Adrenal gland (tissue), 12 donors: Measurements from ENCODE around the gene BGLAP. TPM values are rescaled to one million over a fixed set of nuclear protein-coding genes. Genes with fewer than 3 reads are reported as not detected.

ENCODE experiments used
- DNase-seq, 7 donors: peaks; one replicate each; pipeline ENCODE4 v3.0.0-alpha.2; 2019 to 2020
- H3K27ac ChIP-seq, 5 donors: fragments of 200-600 bp; sonication (generic) in 4 of 5; 1 replicate in 3 of 5; 2 replicates in 2 of 5; pipeline versions ENCODE4 v1.5.1 to v1.8.0; 2016 to 2020; ENCODE audit warnings: mild to moderate bottlenecking in 1 of 5
- H3K27me3 ChIP-seq: fragments of 200-600 bp; 2 replicates; pipeline ENCODE4 v1.8.0; 2021
- H3K36me3 ChIP-seq, 2 donors: fragments of 200-600 bp; replicated peaks in 1 of 2; 1 replicate in 1 of 2; 2 replicates in 1 of 2; pipeline versions ENCODE4 v1.5.1 to v1.8.0; 2018 to 2022
- H3K4me1 ChIP-seq, 2 donors: fragments of 200-600 bp; replicated peaks in 1 of 2; 1 replicate in 1 of 2; 2 replicates in 1 of 2; pipeline versions ENCODE4 v1.5.1 to v1.8.0; 2018 to 2021
- H3K4me3 ChIP-seq, 4 donors: fragments of 200-600 bp; sonication (generic) in 3 of 4; one replicate each; pipeline ENCODE4 v1.5.1; 2016 to 2018
- H3K9me3 ChIP-seq, 3 donors: fragments of 200-600 bp; sonication (generic) in 1 of 3; replicated peaks in 1 of 3; 1 replicate in 2 of 3; 2 replicates in 1 of 3; pipeline versions ENCODE4 v1.5.1 to v1.8.0; 2016 to 2021
- CTCF ChIP-seq, 6 experiments: fragments of 450-650 bp in 4 of 6; fragments of 200-600 bp in 2 of 6; sonication (generic) in 1 of 6; IDR thresholded peaks; 1 replicate in 5 of 6; 2 replicates in 1 of 6; pipeline versions ENCODE4 v1.5.1 to v1.8.0; 2016 to 2021; ENCODE audit warnings: antibody characterized with exemption in 6 of 6, mild to moderate bottlenecking in 2 of 6, moderate library complexity in 1 of 6
- POLR2A ChIP-seq, 2 donors: fragments of 450-650 bp; IDR thresholded peaks; one replicate each; pipeline ENCODE4 v1.6.1; 2017; ENCODE audit warnings: antibody characterized with exemption in 2 of 2, mild to moderate bottlenecking in 2 of 2, moderate library complexity in 1 of 2
- WGBS, 4 donors: extraction: QIAGEN DNeasy Blood & Tissue Kit in 2 of 4; methylation state at CpG; one replicate each; pipeline versions ENCODE4 v1.1.5 to v1.1.7; 2013 to 2017; 5-methylcytosine and 5-hydroxymethylcytosine counted together
- intact Hi-C, 2 donors: fragments of 100-400 bp; cut with DNase I; formaldehyde crosslinking; loops; one replicate each; pipeline versions ENCODE4 v1.14.1 to v1.15.0; 2022 to 2023
- polyA plus RNA-seq, 3 donors: library from polyadenylated mRNA; stranded (reverse); fragments of 200-250 nt in 2 of 3; fragments of 350-450 nt in 1 of 3; fragmentation: Illumina TruSeq in 1 of 3; extraction: RNeasy Lipid Tissue Mini Kit (QIAGEN cat#74804) in 1 of 3; gene quantifications; one replicate each; pipeline ENCODE4 v1.2.3, GENCODE V29; 2013 to 2014
- small RNA-seq, 2 donors: library from RNA; depleted of rRNA; stranded (forward); fragments of <200 nt; gene quantifications; one replicate each; pipeline ENCODE3, GENCODE V24; 2016
- total RNA-seq, 9 donors: library from RNA; depleted of rRNA in 4 of 9; stranded (reverse); fragments of >200 nt in 4 of 9; fragments of 120-200 nt in 1 of 9; fragmentation: NEBNext Ultra II Directional in 1 of 9; extraction: Animal tissue kit (Norgen Biotek cat#: 25700) in 1 of 9; gene quantifications; one replicate each; pipeline versions ENCODE4 v1.1.0 to v1.2.4, GENCODE V29; 2013 to 2023
- donor health status: healthy with polysubstance abuse.
- donor health status: Bipolar disorder and iron deficiency.
- donor health status: DM: yes; HTN: yes; CAD: no.
- donor health status: DM: no; HTN: no; CAD: no.
- donor health status: DM: no; HTN: no; CAD: no.
- donor health status: DM: yes; HTN: yes; CAD: no.

BGLAP gene
- total and polyA plus RNA-seq, 12 donors, result 0.39 to 8.2 (median 1.2) TPM; not detected in 3

DNA sequence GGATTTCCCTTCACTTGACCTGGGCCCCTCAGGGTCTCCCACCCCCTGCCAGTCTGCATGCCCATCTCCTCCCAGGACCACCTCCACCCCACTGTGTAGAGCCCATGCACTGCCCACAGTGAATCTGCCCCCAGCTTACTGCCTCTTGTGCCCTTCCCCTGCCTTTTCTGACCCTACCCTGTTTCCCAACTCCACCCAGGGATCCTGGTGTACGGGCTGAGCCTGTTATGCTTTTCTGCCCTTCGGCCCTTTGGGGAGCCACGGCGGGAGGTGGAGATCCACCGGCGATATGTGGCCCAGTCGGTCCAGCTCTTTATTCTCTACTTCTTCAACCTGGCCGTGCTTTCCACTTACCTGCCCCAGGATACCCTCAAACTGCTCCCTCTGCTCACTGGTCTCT is 44.1 kb downstream of the BGLAP start:
- Histone ChIP-seq H3K9me3 (no peaks in the 10 kb centered on the region), H3K4me1 (peaks cover 13 to 23% of the 10 kb centered on the region in 2 donors), H3K36me3 (peaks cover 0 to 4% of the 10 kb centered on the region in 2 donors), H3K27ac (no peak overlapping the region), H3K27me3 (no peaks in the 10 kb centered on the region), H3K4me3 (no peak overlapping the region)
- intact Hi-C loops, result no loop called here
- no peak for DNase-seq
- WGBS, 4 donors, result 91 to 96% (median 94%) methylated on average over 8 of the region's 8 CpGs
- no peak for TF ChIP-seq POLR2A (IDR thresholded peaks at IDR 0.05)
- TF ChIP-seq CTCF (IDR thresholded peaks at IDR 0.05), result no peak

DNA sequence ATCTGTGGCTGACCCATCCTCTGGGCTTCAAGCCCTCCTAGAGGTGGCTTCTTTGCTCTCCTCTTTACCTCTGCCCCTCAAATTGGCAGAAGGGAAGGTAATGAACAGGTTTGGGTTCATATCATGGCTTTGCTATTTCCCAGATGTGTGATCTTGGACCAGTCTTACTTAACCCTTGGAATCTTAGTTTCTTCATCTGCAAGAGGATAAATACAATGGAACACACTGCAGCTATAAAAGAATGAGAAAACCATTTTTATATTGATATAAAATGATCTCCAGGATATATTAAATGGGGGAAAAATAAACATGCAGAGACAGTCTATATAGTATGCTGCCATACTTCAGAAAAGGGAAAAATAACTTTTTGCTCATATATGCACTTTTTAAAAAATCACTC is 47.9 kb downstream of the BGLAP start:
- H3K36me3 ChIP-seq, result peaks cover 0 to 18% of the 10 kb centered on the region in 2 donors
- no peak overlapping the region for H3K4me3 ChIP-seq
- H3K27ac ChIP-seq, result no peak overlapping the region
- intact Hi-C loops, result no loop called here
- no peak for DNase-seq
- TF ChIP-seq POLR2A (IDR thresholded peaks at IDR 0.05) (no peak), CTCF (IDR thresholded peaks at IDR 0.05) (no peak)
- no peaks in the 10 kb centered on the region for H3K27me3 ChIP-seq
- no peaks in the 10 kb centered on the region for H3K9me3 ChIP-seq
- peaks cover 12 to 28% of the 10 kb centered on the region in 2 donors for H3K4me1 ChIP-seq

GRCh38 chr1:156291226-156292061 is 49.5 kb downstream of the BGLAP start:
- 10 to 19% (median 11%) methylated on average over 14 to 37 of the region's 37 CpGs for WGBS, 4 donors
- DNase-seq, result peak; percentile 88 to 95 (median 93)
- H3K4me3 ChIP-seq, result peak overlapping the region in 2 of 4 donors; percentile 23 to 53
- H3K27ac ChIP-seq, result peak overlapping the region; percentile 1 to 93 (median 69)
- H3K4me1 ChIP-seq, result peaks cover 22 to 36% of the 10 kb centered on the region in 2 donors
- no peak for TF ChIP-seq CTCF (IDR thresholded peaks at IDR 0.05)
- peak in 1 of 2 donors; percentile 72 for TF ChIP-seq POLR2A (IDR thresholded peaks at IDR 0.05)
- peaks cover 0 to 18% of the 10 kb centered on the region in 2 donors for H3K36me3 ChIP-seq
- intact Hi-C loops, result no loop called here
- no peaks in the 10 kb centered on the region for H3K27me3 ChIP-seq
- H3K9me3 ChIP-seq, result no peaks in the 10 kb centered on the region

Small RNA genes lying within 50 kb of the gene (small RNA-seq; reads per million reads assigned to genes)
- gene RF00568, result 0 to 0.12 reads per million in 2 donors

Other genes with a start within 250 kb of the BGLAP start
- gene SSR2, start 221.2 kb upstream of the BGLAP start, total RNA-seq, result 100 to 1,000 TPM; 171 to 722 (median 357) TPM
- 100 to 1,000 TPM; 164 to 724 (median 287) TPM for gene SSR2, start 221.2 kb upstream of the BGLAP start, polyA plus RNA-seq
- gene UBQLN4, start 188.4 kb upstream of the BGLAP start, total RNA-seq, result 10 to 100 TPM in 8 of 9 donors, 1 to 10 TPM in 1; 9.5 to 34.6 (median 22.6) TPM
- 10 to 100 TPM; 15.0 to 30.0 (median 27.5) TPM for gene UBQLN4, start 188.4 kb upstream of the BGLAP start, polyA plus RNA-seq
- gene LAMTOR2, start 187.4 kb upstream of the BGLAP start, total RNA-seq, result 100 to 1,000 TPM in 3 of 9 donors, 10 to 100 TPM in 6; 53.6 to 140 (median 85.1) TPM
- gene LAMTOR2, start 187.4 kb upstream of the BGLAP start, polyA plus RNA-seq, result 100 to 1,000 TPM in 2 of 3 donors, 10 to 100 TPM in 1; 76.0 to 216 (median 143) TPM
- gene RAB25, start 181.0 kb upstream of the BGLAP start, total RNA-seq, result under 1 TPM in 1 of 9 donors, not detected in 8; 0.38 TPM
- under 1 TPM in 2 of 3 donors, not detected in 1; 0.17 to 0.48 TPM for gene RAB25, start 181.0 kb upstream of the BGLAP start, polyA plus RNA-seq
- 1 to 10 TPM in 4 of 9 donors, under 1 TPM in 5; 0.09 to 2.4 (median 0.55) TPM for gene MEX3A, start 159.7 kb upstream of the BGLAP start, total RNA-seq
- under 1 TPM; 0.17 to 0.27 (median 0.24) TPM for gene MEX3A, start 159.7 kb upstream of the BGLAP start, polyA plus RNA-seq
- gene LMNA, start 127.5 kb upstream of the BGLAP start, total RNA-seq, result 100 to 1,000 TPM; 116 to 591 (median 391) TPM
- gene LMNA, start 127.5 kb upstream of the BGLAP start, polyA plus RNA-seq, result 100 to 1,000 TPM; 140 to 458 (median 374) TPM
- gene SEMA4A, start 88.6 kb upstream of the BGLAP start, total RNA-seq, result 1 to 10 TPM in 7 of 9 donors, under 1 TPM in 2; 0.30 to 4.8 (median 1.8) TPM
- gene SEMA4A, start 88.6 kb upstream of the BGLAP start, polyA plus RNA-seq, result 1 to 10 TPM in 2 of 3 donors, under 1 TPM in 1; 0.93 to 3.1 (median 2.4) TPM
- gene SLC25A44, start 48.1 kb upstream of the BGLAP start, total RNA-seq, result 10 to 100 TPM; 11.4 to 33.7 (median 16.9) TPM
- gene SLC25A44, start 48.1 kb upstream of the BGLAP start, polyA plus RNA-seq, result 10 to 100 TPM in 1 of 3 donors, 1 to 10 TPM in 2; 7.0 to 31.7 (median 8.6) TPM
- 10 to 100 TPM; 47.6 to 90.2 (median 63.7) TPM for gene PMF1, start 29.2 kb upstream of the BGLAP start, total RNA-seq
- gene PMF1, start 29.2 kb upstream of the BGLAP start, polyA plus RNA-seq, result 100 to 1,000 TPM in 1 of 3 donors, 10 to 100 TPM in 2; 45.6 to 103 (median 78.2) TPM
- 1 to 10 TPM in 5 of 9 donors, under 1 TPM in 2, not detected in 2; 0.91 to 3.0 (median 1.2) TPM for gene PAQR6, start 5.9 kb downstream of the BGLAP start, total RNA-seq
- gene PAQR6, start 5.9 kb downstream of the BGLAP start, polyA plus RNA-seq, result 10 to 100 TPM in 1 of 3 donors, 1 to 10 TPM in 1, under 1 TPM in 1; 0.53 to 13.8 (median 5.4) TPM
- gene SMG5, start 40.6 kb downstream of the BGLAP start, total RNA-seq, result 100 to 1,000 TPM in 3 of 9 donors, 10 to 100 TPM in 6; 66.3 to 110 (median 88.5) TPM
- 10 to 100 TPM; 25.5 to 60.7 (median 45.3) TPM for gene SMG5, start 40.6 kb downstream of the BGLAP start, polyA plus RNA-seq
- gene TMEM79, start 42.1 kb downstream of the BGLAP start, total RNA-seq, result 1 to 10 TPM; 1.0 to 6.3 (median 3.0) TPM
- 1 to 10 TPM; 1.7 to 6.1 (median 4.4) TPM for gene TMEM79, start 42.1 kb downstream of the BGLAP start, polyA plus RNA-seq
- gene GLMP, start 53.5 kb downstream of the BGLAP start, total RNA-seq, result 100 to 1,000 TPM in 8 of 9 donors, 10 to 100 TPM in 1; 64.2 to 209 (median 146) TPM
- 100 to 1,000 TPM in 1 of 3 donors, 10 to 100 TPM in 2; 49.8 to 134 (median 97.8) TPM for gene GLMP, start 53.5 kb downstream of the BGLAP start, polyA plus RNA-seq
- gene VHLL, start 57.1 kb downstream of the BGLAP start, total RNA-seq, result under 1 TPM in 2 of 9 donors, not detected in 7; 0.39 to 0.44 TPM
- under 1 TPM in 1 of 3 donors, not detected in 2; 0.72 TPM for gene VHLL, start 57.1 kb downstream of the BGLAP start, polyA plus RNA-seq
- 100 to 1,000 TPM; 165 to 505 (median 266) TPM for gene CCT3, start 96.1 kb downstream of the BGLAP start, total RNA-seq
- 100 to 1,000 TPM; 108 to 357 (median 189) TPM for gene CCT3, start 96.1 kb downstream of the BGLAP start, polyA plus RNA-seq
- gene TSACC, start 96.3 kb downstream of the BGLAP start, total RNA-seq, result 1 to 10 TPM in 2 of 9 donors, under 1 TPM in 5, not detected in 2; 0.70 to 4.2 (median 0.85) TPM
- gene TSACC, start 96.3 kb downstream of the BGLAP start, polyA plus RNA-seq, result 1 to 10 TPM in 2 of 3 donors, not detected in 1; 3.1 to 3.4 TPM
- 1 to 10 TPM in 2 of 9 donors, under 1 TPM in 5, not detected in 2; 0.39 to 3.0 (median 0.98) TPM for gene RHBG, start 127.0 kb downstream of the BGLAP start, total RNA-seq
- gene RHBG, start 127.0 kb downstream of the BGLAP start, polyA plus RNA-seq, result 1 to 10 TPM in 2 of 3 donors, under 1 TPM in 1; 0.16 to 1.9 (median 1.6) TPM